ENCODE measurements around the gene TMED1. TPM values are rescaled to one million over a fixed set of nuclear protein-coding genes. Genes with fewer than 3 reads are reported as not detected.

TMED1 gene
- total RNA-seq, 1 donor from 2014 or later = 25.0 TPM

- no peaks in the 10 kb centered on the region for H3K27me3 ChIP-seq
- H3K27ac ChIP-seq = peak overlapping the region; percentile 88 to 92
- intact Hi-C loops (cut with DNase I) = loop anchor here (5.0 kb wide), 1 partner anchor 46 kb away; no protein-coding TSS in a partner anchor
- peak overlapping the region; percentile 35 to 65 for H3K4me3 ChIP-seq
- no peak for DNase-seq (ENCODE audit: low spot score in 2 of 2)
- no peak for TF ChIP-seq CTCF (IDR thresholded peaks at IDR 0.05)
- H3K36me3 ChIP-seq = peaks cover 31 to 47% of the 10 kb centered on the region in 2 donors
- no peaks in the 10 kb centered on the region for H3K9me3 ChIP-seq
- H3K4me1 ChIP-seq = peaks cover 10 to 12% of the 10 kb centered on the region in 2 donors
Measured at GRCh38 chr19:10815969-10816644, 19.9 kb downstream of the TMED1 start.

- peaks cover 10 to 12% of the 10 kb centered on the region in 2 donors for H3K4me1 ChIP-seq
- TF ChIP-seq CTCF (IDR thresholded peaks at IDR 0.05) = no peak
- no peak overlapping the region for H3K4me3 ChIP-seq
- no peaks in the 10 kb centered on the region for H3K9me3 ChIP-seq
- no peaks in the 10 kb centered on the region for H3K27me3 ChIP-seq
- DNase-seq (ENCODE audit: low spot score in 2 of 2) = no peak
- peaks cover 24 to 47% of the 10 kb centered on the region in 2 donors for H3K36me3 ChIP-seq
- peak overlapping the region in 1 of 2 donors; percentile 92 for H3K27ac ChIP-seq
- intact Hi-C loops (cut with DNase I) = loop anchor here (5.0 kb wide), 1 partner anchor 47 kb away; no protein-coding TSS in a partner anchor
Measured at GRCh38 chr19:10815007-10815536, 20.9 kb downstream of the TMED1 start.

DNA sequence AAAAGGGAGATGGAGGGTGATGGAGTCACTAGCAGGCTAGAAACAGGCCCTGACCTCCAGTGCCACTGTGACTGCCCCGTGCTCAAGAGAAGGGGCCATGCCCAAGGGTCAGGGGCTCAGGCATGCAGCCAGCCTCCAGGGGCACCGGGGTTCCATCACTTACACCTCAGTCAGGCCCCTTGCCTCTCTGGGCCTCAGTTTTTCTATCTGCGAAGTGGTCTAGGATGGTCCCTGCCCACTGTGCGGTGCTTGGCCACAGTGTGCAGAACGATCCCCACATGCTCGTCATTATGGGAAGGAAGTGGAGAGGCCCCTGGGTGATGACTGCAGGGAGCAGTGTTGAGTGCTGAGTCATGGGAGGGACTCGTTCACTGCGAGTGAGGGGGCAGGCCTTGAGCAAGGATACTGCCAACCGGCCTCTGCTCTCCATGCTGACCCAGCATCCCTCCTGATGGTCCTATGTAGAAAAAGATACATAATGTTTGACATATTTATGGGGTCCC, 23.1 kb downstream of the TMED1 start:
- Histone ChIP-seq H3K36me3 (peaks cover 27 to 63% of the 10 kb centered on the region in 2 donors), H3K9me3 (no peaks in the 10 kb centered on the region), H3K4me1 (peaks cover 4% of the 10 kb centered on the region in 2 donors), H3K4me3 (no peak overlapping the region), H3K27ac (peak overlapping the region; percentile 54 to 75), H3K27me3 (no peaks in the 10 kb centered on the region)
- intact Hi-C loops (cut with DNase I) = no loop called here
- DNase-seq (ENCODE audit: low spot score in 2 of 2) = peak; percentile 38 to 89
- TF ChIP-seq CTCF (IDR thresholded peaks at IDR 0.05) = no peak

DNA sequence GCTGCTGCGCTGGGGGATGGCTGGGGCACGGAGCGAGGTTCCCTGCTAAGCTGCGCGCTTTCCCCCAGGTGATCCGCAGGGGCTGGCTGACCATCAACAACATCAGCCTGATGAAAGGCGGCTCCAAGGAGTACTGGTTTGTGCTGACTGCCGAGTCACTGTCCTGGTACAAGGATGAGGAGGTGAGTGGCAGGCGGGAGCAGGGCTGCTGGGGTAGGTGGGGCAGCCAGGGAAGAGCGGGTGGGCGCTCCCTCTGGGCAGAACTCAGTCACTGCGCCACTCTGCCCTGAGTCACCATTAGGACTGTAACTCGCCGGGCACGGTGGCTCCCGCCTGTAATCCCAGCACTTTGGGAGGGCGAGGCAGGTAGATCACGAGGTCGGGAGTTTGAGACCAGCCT, 23.8 kb downstream of the TMED1 start:
- no peak for DNase-seq (ENCODE audit: low spot score in 2 of 2)
- Histone ChIP-seq H3K27me3 (no peaks in the 10 kb centered on the region), H3K4me1 (peaks cover 3 to 4% of the 10 kb centered on the region in 2 donors), H3K4me3 (no peak overlapping the region), H3K36me3 (peaks cover 29 to 63% of the 10 kb centered on the region in 2 donors), H3K27ac (peak overlapping the region; percentile 54 to 75), H3K9me3 (no peaks in the 10 kb centered on the region)
- intact Hi-C loops (cut with DNase I) = no loop called here
- no peak for TF ChIP-seq CTCF (IDR thresholded peaks at IDR 0.05)

DNA sequence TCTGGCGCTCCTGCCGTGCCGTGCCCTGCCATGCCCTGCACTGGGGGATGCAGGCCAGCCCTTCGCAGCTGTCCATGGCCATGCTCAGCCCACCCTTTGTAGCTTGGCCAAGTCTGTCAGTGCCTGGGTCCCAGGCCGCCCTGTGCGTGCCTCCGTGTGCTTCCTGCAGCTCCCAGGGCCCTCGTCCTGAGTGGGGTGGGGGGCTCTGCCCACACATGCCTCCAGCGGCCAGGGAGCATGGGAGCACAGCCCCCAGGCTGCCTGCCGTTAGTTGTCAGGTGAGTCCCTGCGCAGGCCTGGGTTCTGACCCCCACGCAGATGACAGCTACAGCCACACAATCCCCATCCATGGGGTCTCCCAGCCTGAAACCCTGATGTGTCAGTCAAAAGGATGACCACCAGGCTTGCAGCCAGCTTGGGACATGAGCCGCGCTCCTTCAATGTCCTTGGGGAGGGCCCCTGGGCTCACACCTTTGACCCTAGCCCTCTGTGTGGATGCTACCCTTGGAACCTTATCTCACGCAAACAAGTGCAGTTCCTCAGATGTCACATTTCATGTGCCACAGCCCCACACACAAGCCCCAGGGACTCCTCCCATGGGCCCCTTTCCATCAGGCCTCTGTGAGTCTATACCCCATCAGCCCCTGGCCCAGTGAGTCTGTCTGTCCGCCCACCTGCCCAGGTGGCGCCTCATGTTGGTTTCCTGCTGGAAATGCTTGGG, 24.5 kb downstream of the TMED1 start:
- no peak for DNase-seq (ENCODE audit: low spot score in 2 of 2)
- no peak for TF ChIP-seq CTCF (IDR thresholded peaks at IDR 0.05)
- intact Hi-C loops (cut with DNase I) = no loop called here
- Histone ChIP-seq H3K4me1 (peaks cover 0 to 3% of the 10 kb centered on the region in 2 donors), H3K27me3 (no peaks in the 10 kb centered on the region), H3K36me3 (peaks cover 35 to 63% of the 10 kb centered on the region in 2 donors), H3K27ac (peak overlapping the region; percentile 54 to 75), H3K9me3 (no peaks in the 10 kb centered on the region), H3K4me3 (no peak overlapping the region)

All from ascending aorta (tissue), 2 donors.